Measurements from ENCODE around the gene CHST3. TPM values are rescaled to one million over a fixed set of nuclear protein-coding genes. Genes with fewer than 3 reads are reported as not detected.

Gene CHST3
- total RNA-seq, 1 donor from 2014 or later = 25.8 TPM

- no peaks in the 10 kb centered on the region for H3K9me3 Mint-ChIP-seq
- TF ChIP-seq CTCF (conservative IDR thresholded peaks at IDR 0.05) = no peak
- DNase-seq (ENCODE audit: low read depth, low spot score) = no peak
- H3K36me3 Mint-ChIP-seq (ENCODE audit: low read depth) = peaks cover 12% of the 10 kb centered on the region
- H3K27me3 Mint-ChIP-seq (ENCODE audit: low read depth) = no peaks in the 10 kb centered on the region
- peaks cover 44% of the 10 kb centered on the region for H3K4me1 Mint-ChIP-seq
- no peak overlapping the region for H3K27ac Mint-ChIP-seq (ENCODE audit: unreplicated experiment)
- H3K4me3 Mint-ChIP-seq = no peak overlapping the region
These were observed 48.6 kb downstream of the CHST3 start for GRCh38 chr10:72012796-72013195.

DNA sequence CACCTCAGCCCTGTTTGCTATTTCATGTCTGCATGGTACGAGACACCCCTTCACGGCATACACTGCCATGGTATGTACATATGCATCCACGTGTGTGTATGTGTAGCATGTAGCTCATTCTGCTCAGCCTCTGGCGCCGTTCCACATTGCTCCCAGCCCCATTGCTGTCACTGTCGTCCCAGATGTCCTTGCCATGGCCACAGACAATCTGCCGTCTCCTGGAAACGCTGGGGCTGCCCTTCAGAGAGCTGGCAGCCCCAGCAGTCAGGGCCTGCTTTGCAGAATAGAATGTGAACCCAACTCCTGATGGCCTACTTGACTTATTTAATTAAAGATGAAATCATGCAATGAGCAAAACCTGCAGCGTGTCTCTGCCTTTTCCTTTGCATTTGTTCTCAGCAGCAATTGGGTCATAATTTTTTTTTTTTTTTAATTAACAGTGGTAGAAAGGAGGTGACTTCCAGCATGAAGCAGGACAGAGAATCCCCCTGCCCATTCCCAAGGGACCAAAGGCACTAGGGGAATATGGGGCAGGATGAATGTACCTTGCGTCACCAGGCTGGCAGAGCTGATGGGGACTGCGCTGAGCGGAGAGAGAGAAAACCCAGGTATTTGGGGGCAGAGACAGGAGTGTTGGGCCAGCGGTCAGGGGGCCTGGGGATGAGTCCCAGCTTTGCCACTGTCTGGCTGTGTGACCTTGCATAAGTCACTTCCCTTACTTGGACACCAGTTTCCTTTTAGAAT lies 49.2 kb downstream of the CHST3 start:
- H3K27ac Mint-ChIP-seq (ENCODE audit: unreplicated experiment) = no peak overlapping the region
- no peak overlapping the region for H3K4me3 Mint-ChIP-seq
- H3K27me3 Mint-ChIP-seq (ENCODE audit: low read depth) = no peaks in the 10 kb centered on the region
- DNase-seq (ENCODE audit: low read depth, low spot score) = no peak
- TF ChIP-seq CTCF (conservative IDR thresholded peaks at IDR 0.05) = no peak
- peaks cover 12% of the 10 kb centered on the region for H3K36me3 Mint-ChIP-seq (ENCODE audit: low read depth)
- peaks cover 50% of the 10 kb centered on the region for H3K4me1 Mint-ChIP-seq
- H3K9me3 Mint-ChIP-seq = peaks cover under 1% of the 10 kb centered on the region

- peaks cover 45% of the 10 kb centered on the region for H3K4me1 Mint-ChIP-seq
- no peak for DNase-seq (ENCODE audit: low read depth, low spot score)
- H3K9me3 Mint-ChIP-seq = peaks cover 3% of the 10 kb centered on the region
- TF ChIP-seq CTCF (conservative IDR thresholded peaks at IDR 0.05) = no peak
- H3K36me3 Mint-ChIP-seq (ENCODE audit: low read depth) = peaks cover 10% of the 10 kb centered on the region
- H3K27me3 Mint-ChIP-seq (ENCODE audit: low read depth) = no peaks in the 10 kb centered on the region
- H3K27ac Mint-ChIP-seq (ENCODE audit: unreplicated experiment) = no peak overlapping the region
- no peak overlapping the region for H3K4me3 Mint-ChIP-seq
These were observed 50.0 kb downstream of the CHST3 start for GRCh38 chr10:72014197-72014596.

DNA sequence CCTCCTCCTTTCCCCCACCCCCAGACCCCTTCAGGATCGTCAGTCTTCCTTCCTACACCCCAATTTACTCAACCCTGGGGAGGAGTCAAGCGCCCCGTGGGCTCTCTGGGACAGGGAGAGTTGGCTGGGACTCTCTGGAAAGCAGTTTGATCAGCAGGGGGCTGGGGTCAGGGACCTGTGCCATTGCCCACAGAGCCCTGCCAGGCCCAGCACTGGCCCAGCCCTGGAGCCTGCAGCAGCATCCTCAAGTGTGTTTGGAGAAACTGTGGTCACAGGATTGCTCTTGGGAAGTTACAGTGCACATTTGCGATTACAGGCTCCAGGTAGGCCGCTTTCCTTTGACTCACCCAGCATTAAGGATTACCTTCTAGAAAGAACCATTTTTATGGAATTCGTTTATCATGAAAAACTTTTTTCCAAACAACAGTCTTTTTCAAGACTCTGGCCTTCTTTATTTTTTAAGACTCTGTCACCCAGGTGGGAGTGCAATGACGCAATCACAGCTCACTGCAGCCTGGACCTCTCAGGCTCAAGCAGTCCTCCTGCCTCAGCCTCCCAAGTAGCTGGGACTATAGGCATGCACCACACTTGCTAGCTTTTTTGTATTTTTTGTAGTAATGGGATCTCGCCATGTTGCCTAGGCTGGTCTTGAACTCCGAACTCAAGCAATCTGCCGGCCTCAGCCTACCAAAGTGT lies 50.7 kb downstream of the CHST3 start:
- no peak overlapping the region for H3K27ac Mint-ChIP-seq (ENCODE audit: unreplicated experiment)
- H3K9me3 Mint-ChIP-seq = peaks cover 3% of the 10 kb centered on the region
- DNase-seq (ENCODE audit: low read depth, low spot score) = no peak
- H3K27me3 Mint-ChIP-seq (ENCODE audit: low read depth) = no peaks in the 10 kb centered on the region
- TF ChIP-seq CTCF (conservative IDR thresholded peaks at IDR 0.05) = no peak
- H3K36me3 Mint-ChIP-seq (ENCODE audit: low read depth) = peaks cover 7% of the 10 kb centered on the region
- no peak overlapping the region for H3K4me3 Mint-ChIP-seq
- H3K4me1 Mint-ChIP-seq = peaks cover 38% of the 10 kb centered on the region

GRCh38 chr10:72015841-72016240 lies 51.6 kb downstream of the CHST3 start:
- no peak overlapping the region for H3K4me3 Mint-ChIP-seq
- peaks cover 29% of the 10 kb centered on the region for H3K4me1 Mint-ChIP-seq

More at GRCh38 chr10:72015841-72016240, 51.6 kb downstream of the CHST3 start:
- Mint-ChIP-seq H3K9me3 (peaks cover 3% of the 10 kb centered on the region), H3K27me3 (ENCODE audit: low read depth) (no peaks in the 10 kb centered on the region), H3K36me3 (ENCODE audit: low read depth) (peaks cover 2% of the 10 kb centered on the region), H3K27ac (ENCODE audit: unreplicated experiment) (no peak overlapping the region)
- TF ChIP-seq CTCF (conservative IDR thresholded peaks at IDR 0.05) = no peak
- no peak for DNase-seq (ENCODE audit: low read depth, low spot score)

Data from neural crest cell (in vitro differentiated cells).